OCI-LY7 (cell line): ENCODE data around the gene BCL2L11. TPM values are rescaled to one million over a fixed set of nuclear protein-coding genes. Genes with fewer than 3 reads are reported as not detected.

Experiments used
- BruUV-seq: library from RNA; stranded (reverse); fragments of 400-500 nt; replicated peaks from 2 replicates; lab custom pipeline; 2021; lab: Mats Ljungman, UMichigan
- CTCF ChIA-PET: fragments of 300-600 bp; sonication (Branson Sonifier 250); formaldehyde crosslinking; loops from one replicate; lab custom pipeline; 2022; ENCODE audit warnings: antibody characterized with exemption; ENCODE audit not compliant: unreplicated experiment; lab: Charles Lee
- POLR2A ChIA-PET: fragments of 300-600 bp; sonication (Branson Sonifier 250); formaldehyde crosslinking; loops from one replicate; lab custom pipeline; 2022; ENCODE audit warnings: antibody characterized with exemption; lab: Charles Lee
- DNase-seq: peaks from one replicate; pipeline ENCODE4 v3.0.0-alpha.2; 2015; ENCODE audit warnings: low spot score
- H2AFZ ChIP-seq: fragments of 200-600 bp; sonication (generic), shearing (Covaris generic); 2 replicates; pipeline ENCODE4 v1.6.1; 2014; ENCODE audit warnings: mild to moderate bottlenecking, antibody characterized with exemption, low read length, moderate library complexity
- H3K27ac ChIP-seq: fragments of 200-600 bp; sonication (generic); 2 replicates; pipeline ENCODE4 v1.5.1; 2014; ENCODE audit warnings: mixed run types, low read depth, mild to moderate bottlenecking, moderate library complexity, low read length, inconsistent platforms; ENCODE audit not compliant: poor library complexity, severe bottlenecking
- H3K36me3 ChIP-seq: fragments of 200-600 bp; sonication (generic); 2 replicates; pipeline ENCODE4 v1.6.1; 2014; ENCODE audit warnings: mild to moderate bottlenecking, antibody characterized with exemption, low read length, moderate library complexity, mixed read lengths; ENCODE audit not compliant: insufficient read depth
- H3K4me1 ChIP-seq: fragments of 200-600 bp; sonication (generic); 2 replicates; pipeline ENCODE4 v1.5.1; 2014; ENCODE audit warnings: mild to moderate bottlenecking, low read length; ENCODE audit not compliant: insufficient read depth, poor library complexity, severe bottlenecking
- H3K4me2 ChIP-seq: fragments of 200-600 bp; sonication (generic); 2 replicates; pipeline ENCODE4 v1.6.1; 2014; ENCODE audit warnings: mild to moderate bottlenecking, low read length
- H3K4me3 ChIP-seq: fragments of 200-600 bp; sonication (generic); 2 replicates; pipeline ENCODE4 v1.5.1; 2014; ENCODE audit warnings: mild to moderate bottlenecking, low read depth, low read length; ENCODE audit not compliant: poor library complexity, severe bottlenecking
- H3K79me2 ChIP-seq: fragments of 200-600 bp; sonication (generic); 2 replicates; pipeline ENCODE4 v1.6.1; 2016; ENCODE audit warnings: low read depth, mild to moderate bottlenecking, low read length, moderate library complexity, mixed read lengths; ENCODE audit not compliant: insufficient read depth
- H3K9me2 ChIP-seq: fragments of 200-600 bp; sonication (generic); 2 replicates; pipeline ENCODE4 v1.6.1; 2016; ENCODE audit warnings: mild to moderate bottlenecking, low read length, mixed read lengths; ENCODE audit not compliant: insufficient read depth
- H3K9me3 ChIP-seq: fragments of 200-600 bp; sonication (generic); 2 replicates; pipeline ENCODE4 v1.6.1; 2014; ENCODE audit warnings: mild to moderate bottlenecking, mixed run types, low read length, mixed read lengths
- H4K20me1 ChIP-seq: fragments of 200-600 bp; sonication (generic); 2 replicates; pipeline ENCODE4 v1.6.1; 2014; ENCODE audit warnings: mild to moderate bottlenecking, antibody characterized with exemption, low read length, moderate library complexity, mixed read lengths; ENCODE audit not compliant: insufficient read depth
- EZH2phosphoT487 ChIP-seq: fragments of 200-600 bp; sonication (generic); IDR thresholded peaks from 2 replicates; pipeline ENCODE4 v1.6.1; 2018; ENCODE audit warnings: low read depth, borderline replicate concordance, mild to moderate bottlenecking, mixed run types, antibody characterized with exemption, low read length, moderate library complexity, mixed read lengths
- intact Hi-C: fragments of 100-400 bp; cut with micrococcal nuclease; formaldehyde crosslinking; loops from one replicate; pipeline ENCODE4 v1.10.0; 2022; ENCODE audit not compliant: unreplicated experiment
- total RNA-seq, 2 experiments: library from RNA; depleted of rRNA in 1 of 2; stranded (reverse); fragments of >200 nt in 1 of 2; shearing (Covaris generic) in 1 of 2; gene quantifications; 2 replicates each; pipeline ENCODE4 v1.2.3, GENCODE V29; 2014 to 2022
- TF ChIP-seq, protein P1 (sequence below): fragments of 200-600 bp; sonication (generic); conservative IDR thresholded peaks from 2 replicates; pipeline ENCODE4 v1.5.1; 2014; ENCODE audit warnings: mild to moderate bottlenecking, antibody characterized with exemption, low read length, moderate library complexity, mixed read lengths

BCL2L11 gene
- total RNA-seq, 2 experiments from 2014 or later = 16.0 to 20.3 TPM

DNA sequence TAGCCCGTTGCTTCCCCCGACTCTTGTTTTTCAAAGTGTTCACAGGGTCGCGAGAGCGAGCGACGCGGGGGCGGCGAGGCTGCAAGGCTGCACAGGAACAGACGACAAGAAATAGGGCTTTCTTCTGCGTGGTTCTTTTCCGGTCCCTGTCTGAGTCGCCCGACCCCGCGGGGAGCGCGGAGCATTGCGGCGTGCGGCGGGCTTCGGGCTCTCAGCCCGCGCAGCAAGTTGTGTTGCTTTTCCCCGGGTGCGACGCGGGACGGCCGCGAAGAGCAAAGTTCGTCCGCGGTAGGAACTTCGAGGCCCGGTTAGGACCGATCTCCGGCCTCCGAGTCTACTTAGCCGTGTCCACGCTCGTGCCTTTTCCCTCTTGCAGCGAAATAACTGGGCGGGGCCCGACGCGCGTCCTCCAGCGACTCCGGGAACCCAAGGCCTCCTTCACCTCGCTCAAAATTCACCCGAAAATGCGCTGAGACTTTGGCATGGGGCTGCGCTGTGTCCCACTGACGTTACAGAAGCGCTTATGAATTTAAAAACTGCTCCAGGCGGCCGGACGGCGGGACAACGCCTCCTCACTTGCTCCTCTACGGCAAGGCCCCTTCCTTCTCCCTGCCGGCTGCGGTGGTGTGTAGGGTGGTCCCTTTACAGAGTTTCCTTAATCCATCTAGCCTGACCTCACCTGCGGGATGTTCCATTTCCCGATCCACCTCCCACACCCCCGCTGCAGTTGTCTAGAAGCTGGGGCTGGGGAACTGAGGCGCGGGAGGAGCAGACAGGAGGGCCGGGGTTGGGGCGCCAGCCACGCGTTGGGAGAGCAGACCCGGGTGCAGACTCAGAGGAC is 1.5 kb upstream of the BCL2L11 start:
- H3K9me2 ChIP-seq = no peaks in the 10 kb centered on the region
- intact Hi-C loops = loop anchor here (5.0 kb wide), 1 partner anchor 307 kb away; no protein-coding TSS in a partner anchor
- H2AFZ ChIP-seq = peak overlapping the region; percentile 45; the same call in 1 of the 2 replicates
- H3K27ac ChIP-seq = no peak overlapping the region
- ChIA-PET POLR2A (interaction anchor here (1.4 to 2.4 kb wide), 2 partner anchors 12 to 38 kb away, joined by 4 to 12 read pairs; no protein-coding TSS in a partner anchor), CTCF (no interaction called here)
- H3K79me2 ChIP-seq = peaks cover 31% of the 10 kb centered on the region
- peak overlapping the region; percentile 98 for H3K4me2 ChIP-seq
- H3K4me1 ChIP-seq = peaks cover 48% of the 10 kb centered on the region
- peaks cover 22% of the 10 kb centered on the region for H3K36me3 ChIP-seq
- no TSS peak for BruUV-seq
- peak; percentile 96 for TF ChIP-seq EZH2phosphoT487
- TF ChIP-seq, protein P1, sequence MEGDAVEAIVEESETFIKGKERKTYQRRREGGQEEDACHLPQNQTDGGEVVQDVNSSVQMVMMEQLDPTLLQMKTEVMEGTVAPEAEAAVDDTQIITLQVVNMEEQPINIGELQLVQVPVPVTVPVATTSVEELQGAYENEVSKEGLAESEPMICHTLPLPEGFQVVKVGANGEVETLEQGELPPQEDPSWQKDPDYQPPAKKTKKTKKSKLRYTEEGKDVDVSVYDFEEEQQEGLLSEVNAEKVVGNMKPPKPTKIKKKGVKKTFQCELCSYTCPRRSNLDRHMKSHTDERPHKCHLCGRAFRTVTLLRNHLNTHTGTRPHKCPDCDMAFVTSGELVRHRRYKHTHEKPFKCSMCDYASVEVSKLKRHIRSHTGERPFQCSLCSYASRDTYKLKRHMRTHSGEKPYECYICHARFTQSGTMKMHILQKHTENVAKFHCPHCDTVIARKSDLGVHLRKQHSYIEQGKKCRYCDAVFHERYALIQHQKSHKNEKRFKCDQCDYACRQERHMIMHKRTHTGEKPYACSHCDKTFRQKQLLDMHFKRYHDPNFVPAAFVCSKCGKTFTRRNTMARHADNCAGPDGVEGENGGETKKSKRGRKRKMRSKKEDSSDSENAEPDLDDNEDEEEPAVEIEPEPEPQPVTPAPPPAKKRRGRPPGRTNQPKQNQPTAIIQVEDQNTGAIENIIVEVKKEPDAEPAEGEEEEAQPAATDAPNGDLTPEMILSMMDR = no peak
- peak overlapping the region; percentile 96 for H3K4me3 ChIP-seq
- no peaks in the 10 kb centered on the region for H3K9me3 ChIP-seq
- peaks cover 16% of the 10 kb centered on the region; the same call in 1 of the 2 replicates for H4K20me1 ChIP-seq
- peak; percentile 30 for DNase-seq

DNA sequence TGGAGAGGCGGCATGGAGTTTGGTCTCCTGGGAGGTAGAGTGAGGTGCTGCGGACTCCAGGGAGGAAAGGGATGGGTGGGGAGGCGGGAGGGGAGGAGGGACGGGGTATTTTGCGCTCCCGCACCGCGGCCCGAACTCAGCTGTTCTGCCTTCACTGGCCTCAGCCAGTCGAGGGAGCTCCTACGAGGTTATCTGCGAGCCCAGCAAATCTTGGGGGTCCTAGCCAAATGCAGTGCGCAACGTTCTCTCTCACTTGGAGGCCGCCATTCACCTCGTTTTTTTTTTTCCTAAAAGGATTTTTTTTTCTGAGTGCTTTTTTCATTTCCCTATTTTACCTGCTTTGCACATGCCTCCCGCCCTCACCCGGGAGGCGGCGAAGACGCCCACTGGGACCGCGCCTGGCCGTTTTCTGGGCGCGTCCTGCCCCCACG is 877 bp upstream of the BCL2L11 start:
- TF ChIP-seq EZH2phosphoT487 = no peak
- TF ChIP-seq, protein P1 = no peak

More for the DNA sequence above, 877 bp upstream of the BCL2L11 start:
- peaks cover 48% of the 10 kb centered on the region for H3K4me1 ChIP-seq
- peak overlapping the region; percentile 96 for H3K4me3 ChIP-seq
- peak overlapping the region; percentile 45; the same call in 1 of the 2 replicates for H2AFZ ChIP-seq
- H3K9me3 ChIP-seq = no peaks in the 10 kb centered on the region
- H3K36me3 ChIP-seq = peaks cover 29% of the 10 kb centered on the region
- no peaks in the 10 kb centered on the region for H3K9me2 ChIP-seq
- peaks cover 21% of the 10 kb centered on the region for H4K20me1 ChIP-seq
- peaks cover 37% of the 10 kb centered on the region for H3K79me2 ChIP-seq
- DNase-seq = no peak
- CTCF ChIA-PET = no interaction called here
- peak overlapping the region; percentile 75 for H3K27ac ChIP-seq
- BruUV-seq = no TSS peak
- intact Hi-C loops = loop anchor here (1.0 to 10.0 kb wide), 8 partner anchors 83 to 585 kb away; partner anchors contain the start of gene BUB1
- POLR2A ChIA-PET = interaction anchor here (1.3 to 2.4 kb wide), 4 partner anchors 11 to 441 kb away, joined by 3 to 12 read pairs (median 5); no protein-coding TSS in a partner anchor
- peak overlapping the region; percentile 98 for H3K4me2 ChIP-seq
